Measurements from ENCODE around the gene IL10RB. TPM values are rescaled to one million over a fixed set of nuclear protein-coding genes. Genes with fewer than 3 reads are reported as not detected.

Gene IL10RB
- total and polyA plus RNA-seq, 2 experiments from 2014 or later = 2.2 to 2.5 TPM

DNA sequence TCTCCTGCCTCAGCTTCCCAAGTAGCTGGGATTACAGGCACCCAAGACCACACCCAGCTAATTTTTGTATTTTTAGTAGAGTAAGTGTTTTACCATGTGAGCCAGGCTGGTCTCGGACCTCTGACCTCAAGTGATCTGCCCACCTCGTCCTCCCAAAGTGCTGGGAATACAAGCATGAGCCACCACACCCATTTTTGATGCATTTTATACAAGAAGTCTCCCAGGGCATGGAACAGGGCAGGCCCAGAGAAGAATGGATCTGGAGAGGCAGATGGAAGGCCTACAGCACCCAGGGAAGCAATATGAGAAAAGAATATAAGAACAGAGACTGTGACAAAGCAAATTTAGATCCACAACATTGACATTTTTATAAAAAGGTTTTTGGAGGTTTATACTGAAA is 39.8 kb downstream of the IL10RB start:
- no peaks in the 10 kb centered on the region for H4K20me1 ChIP-seq (replicated peaks; ENCODE audit: insufficient read depth)
- no peaks in the 10 kb centered on the region for H3F3A ChIP-seq (replicated peaks; ENCODE audit: low read depth)
- H3K27ac ChIP-seq (ENCODE audit: low read depth) = no peak overlapping the region
- no peaks in the 10 kb centered on the region for H3K4me1 ChIP-seq (ENCODE audit: insufficient read depth)
- H3K4me1 Mint-ChIP-seq = no peaks in the 10 kb centered on the region; the same call in 2 of the 3 replicates
- no peaks in the 10 kb centered on the region for H3K27me3 ChIP-seq (ENCODE audit: insufficient read depth)
- no peak overlapping the region for H2AFZ ChIP-seq
- H3K9me3 Mint-ChIP-seq = no peaks in the 10 kb centered on the region
- H3K9me2 ChIP-seq (ENCODE audit: insufficient read depth) = 0 out of 2 replicates have a peak, but pooled peaks cover 4% of the 10 kb centered on the region
- H3K36me3 Mint-ChIP-seq (ENCODE audit: low read depth) = no peaks in the 10 kb centered on the region
- no peaks in the 10 kb centered on the region for H3K36me3 ChIP-seq (ENCODE audit: insufficient read depth)
- no peak for DNase-seq (ENCODE audit: low spot score)
- ATAC-seq = no peak
- no peak overlapping the region for H3K4me3 Mint-ChIP-seq
- no peaks in the 10 kb centered on the region for H3K79me2 ChIP-seq (replicated peaks; ENCODE audit: insufficient read depth)
- no peak overlapping the region for H3K4me2 ChIP-seq
- H3K4me3 ChIP-seq = no peak overlapping the region
- H3K27ac Mint-ChIP-seq = no peak overlapping the region
- TF ChIP-seq EZH2 (IDR thresholded peaks at IDR 0.05; ENCODE audit: low read depth, unreplicated experiment) (no peak), CTCF (conservative IDR thresholded peaks at IDR 0.05; ENCODE audit: low read depth in 2 of 2) (no peak), POLR2AphosphoS5 (IDR thresholded peaks at IDR 0.05; ENCODE audit: low read depth) (no peak), CREB1 (CRISPR knock-in tag; IDR thresholded peaks at IDR 0.05; ENCODE audit: low read depth) (no peak), NANOG (IDR thresholded peaks at IDR 0.05; ENCODE audit: borderline replicate concordance) (no peak), ZNF331 (CRISPR knock-in tag; IDR thresholded peaks at IDR 0.05; ENCODE audit: low read depth) (no peak), JUNB (IDR thresholded peaks at IDR 0.05; ENCODE audit: unreplicated experiment) (no peak), EZH2phosphoT487 (IDR thresholded peaks at IDR 0.05; ENCODE audit: unreplicated experiment) (no peak), STAT1 (IDR thresholded peaks at IDR 0.05; ENCODE audit: unreplicated experiment) (no peak), ZNF114 (CRISPR knock-in tag; IDR thresholded peaks at IDR 0.05) (no peak)
- TF ChIP-seq, protein P1, sequence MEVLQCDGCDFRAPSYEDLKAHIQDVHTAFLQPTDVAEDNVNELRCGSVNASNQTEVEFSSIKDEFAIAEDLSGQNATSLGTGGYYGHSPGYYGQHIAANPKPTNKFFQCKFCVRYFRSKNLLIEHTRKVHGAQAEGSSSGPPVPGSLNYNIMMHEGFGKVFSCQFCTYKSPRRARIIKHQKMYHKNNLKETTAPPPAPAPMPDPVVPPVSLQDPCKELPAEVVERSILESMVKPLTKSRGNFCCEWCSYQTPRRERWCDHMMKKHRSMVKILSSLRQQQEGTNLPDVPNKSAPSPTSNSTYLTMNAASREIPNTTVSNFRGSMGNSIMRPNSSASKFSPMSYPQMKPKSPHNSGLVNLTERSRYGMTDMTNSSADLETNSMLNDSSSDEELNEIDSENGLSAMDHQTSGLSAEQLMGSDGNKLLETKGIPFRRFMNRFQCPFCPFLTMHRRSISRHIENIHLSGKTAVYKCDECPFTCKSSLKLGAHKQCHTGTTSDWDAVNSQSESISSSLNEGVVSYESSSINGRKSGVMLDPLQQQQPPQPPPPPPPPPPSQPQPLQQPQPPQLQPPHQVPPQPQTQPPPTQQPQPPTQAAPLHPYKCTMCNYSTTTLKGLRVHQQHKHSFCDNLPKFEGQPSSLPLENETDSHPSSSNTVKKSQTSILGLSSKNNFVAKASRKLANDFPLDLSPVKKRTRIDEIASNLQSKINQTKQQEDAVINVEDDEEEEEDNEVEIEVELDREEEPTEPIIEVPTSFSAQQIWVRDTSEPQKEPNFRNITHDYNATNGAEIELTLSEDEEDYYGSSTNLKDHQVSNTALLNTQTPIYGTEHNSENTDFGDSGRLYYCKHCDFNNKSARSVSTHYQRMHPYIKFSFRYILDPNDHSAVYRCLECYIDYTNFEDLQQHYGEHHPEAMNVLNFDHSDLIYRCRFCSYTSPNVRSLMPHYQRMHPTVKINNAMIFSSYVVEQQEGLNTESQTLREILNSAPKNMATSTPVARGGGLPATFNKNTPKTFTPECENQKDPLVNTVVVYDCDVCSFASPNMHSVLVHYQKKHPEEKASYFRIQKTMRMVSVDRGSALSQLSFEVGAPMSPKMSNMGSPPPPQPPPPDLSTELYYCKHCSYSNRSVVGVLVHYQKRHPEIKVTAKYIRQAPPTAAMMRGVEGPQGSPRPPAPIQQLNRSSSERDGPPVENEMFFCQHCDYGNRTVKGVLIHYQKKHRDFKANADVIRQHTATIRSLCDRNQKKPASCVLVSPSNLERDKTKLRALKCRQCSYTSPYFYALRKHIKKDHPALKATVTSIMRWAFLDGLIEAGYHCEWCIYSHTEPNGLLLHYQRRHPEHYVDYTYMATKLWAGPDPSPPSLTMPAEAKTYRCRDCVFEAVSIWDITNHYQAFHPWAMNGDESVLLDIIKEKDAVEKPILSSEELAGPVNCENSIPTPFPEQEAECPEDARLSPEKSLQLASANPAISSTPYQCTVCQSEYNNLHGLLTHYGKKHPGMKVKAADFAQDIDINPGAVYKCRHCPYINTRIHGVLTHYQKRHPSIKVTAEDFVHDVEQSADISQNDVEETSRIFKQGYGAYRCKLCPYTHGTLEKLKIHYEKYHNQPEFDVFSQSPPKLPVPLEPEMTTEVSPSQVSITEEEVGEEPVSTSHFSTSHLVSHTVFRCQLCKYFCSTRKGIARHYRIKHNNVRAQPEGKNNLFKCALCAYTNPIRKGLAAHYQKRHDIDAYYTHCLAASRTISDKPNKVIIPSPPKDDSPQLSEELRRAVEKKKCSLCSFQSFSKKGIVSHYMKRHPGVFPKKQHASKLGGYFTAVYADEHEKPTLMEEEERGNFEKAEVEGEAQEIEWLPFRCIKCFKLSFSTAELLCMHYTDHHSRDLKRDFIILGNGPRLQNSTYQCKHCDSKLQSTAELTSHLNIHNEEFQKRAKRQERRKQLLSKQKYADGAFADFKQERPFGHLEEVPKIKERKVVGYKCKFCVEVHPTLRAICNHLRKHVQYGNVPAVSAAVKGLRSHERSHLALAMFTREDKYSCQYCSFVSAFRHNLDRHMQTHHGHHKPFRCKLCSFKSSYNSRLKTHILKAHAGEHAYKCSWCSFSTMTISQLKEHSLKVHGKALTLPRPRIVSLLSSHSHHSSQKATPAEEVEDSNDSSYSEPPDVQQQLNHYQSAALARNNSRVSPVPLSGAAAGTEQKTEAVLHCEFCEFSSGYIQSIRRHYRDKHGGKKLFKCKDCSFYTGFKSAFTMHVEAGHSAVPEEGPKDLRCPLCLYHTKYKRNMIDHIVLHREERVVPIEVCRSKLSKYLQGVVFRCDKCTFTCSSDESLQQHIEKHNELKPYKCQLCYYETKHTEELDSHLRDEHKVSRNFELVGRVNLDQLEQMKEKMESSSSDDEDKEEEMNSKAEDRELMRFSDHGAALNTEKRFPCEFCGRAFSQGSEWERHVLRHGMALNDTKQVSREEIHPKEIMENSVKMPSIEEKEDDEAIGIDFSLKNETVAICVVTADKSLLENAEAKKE (CRISPR knock-in tag; IDR thresholded peaks at IDR 0.05) = no peak
- TF ChIP-seq, protein P2, sequence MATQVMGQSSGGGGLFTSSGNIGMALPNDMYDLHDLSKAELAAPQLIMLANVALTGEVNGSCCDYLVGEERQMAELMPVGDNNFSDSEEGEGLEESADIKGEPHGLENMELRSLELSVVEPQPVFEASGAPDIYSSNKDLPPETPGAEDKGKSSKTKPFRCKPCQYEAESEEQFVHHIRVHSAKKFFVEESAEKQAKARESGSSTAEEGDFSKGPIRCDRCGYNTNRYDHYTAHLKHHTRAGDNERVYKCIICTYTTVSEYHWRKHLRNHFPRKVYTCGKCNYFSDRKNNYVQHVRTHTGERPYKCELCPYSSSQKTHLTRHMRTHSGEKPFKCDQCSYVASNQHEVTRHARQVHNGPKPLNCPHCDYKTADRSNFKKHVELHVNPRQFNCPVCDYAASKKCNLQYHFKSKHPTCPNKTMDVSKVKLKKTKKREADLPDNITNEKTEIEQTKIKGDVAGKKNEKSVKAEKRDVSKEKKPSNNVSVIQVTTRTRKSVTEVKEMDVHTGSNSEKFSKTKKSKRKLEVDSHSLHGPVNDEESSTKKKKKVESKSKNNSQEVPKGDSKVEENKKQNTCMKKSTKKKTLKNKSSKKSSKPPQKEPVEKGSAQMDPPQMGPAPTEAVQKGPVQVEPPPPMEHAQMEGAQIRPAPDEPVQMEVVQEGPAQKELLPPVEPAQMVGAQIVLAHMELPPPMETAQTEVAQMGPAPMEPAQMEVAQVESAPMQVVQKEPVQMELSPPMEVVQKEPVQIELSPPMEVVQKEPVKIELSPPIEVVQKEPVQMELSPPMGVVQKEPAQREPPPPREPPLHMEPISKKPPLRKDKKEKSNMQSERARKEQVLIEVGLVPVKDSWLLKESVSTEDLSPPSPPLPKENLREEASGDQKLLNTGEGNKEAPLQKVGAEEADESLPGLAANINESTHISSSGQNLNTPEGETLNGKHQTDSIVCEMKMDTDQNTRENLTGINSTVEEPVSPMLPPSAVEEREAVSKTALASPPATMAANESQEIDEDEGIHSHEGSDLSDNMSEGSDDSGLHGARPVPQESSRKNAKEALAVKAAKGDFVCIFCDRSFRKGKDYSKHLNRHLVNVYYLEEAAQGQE (IDR thresholded peaks at IDR 0.05; ENCODE audit: unreplicated experiment) = no peak
- no peaks in the 10 kb centered on the region for H3K27me3 Mint-ChIP-seq (ENCODE audit: insufficient read depth, low read depth, poor library complexity)
